ENCODE results near the gene CBR1.
"Not testable (repeated sequence)": the region's sequence is repeated elsewhere in the genome, so short reads cannot be mapped to it uniquely, and the experiment has no call there.

Gene CBR1

GRCh38 chr21:36048357-36048756 is 21.5 kb upstream of the CBR1 start:
- no peak for DNase-seq (ENCODE audit: low spot score)

GRCh38 chr21:36052860-36053714 is 16.7 kb upstream of the CBR1 start:
- DNase-seq (ENCODE audit: low spot score) = peak; percentile 7

- DNase-seq (ENCODE audit: low spot score) = no peak
These were observed 16.1 kb upstream of the CBR1 start for GRCh38 chr21:36053715-36054062.

- no peak for DNase-seq (ENCODE audit: low spot score)
These were observed 14.3 kb upstream of the CBR1 start for GRCh38 chr21:36055551-36055950.

GRCh38 chr21:36059823-36060158 is 10.0 kb upstream of the CBR1 start:
- DNase-seq (ENCODE audit: low spot score) = no peak

- peak; percentile 88 for DNase-seq (ENCODE audit: low spot score)
These were observed 9.5 kb upstream of the CBR1 start, which contains the start of gene SETD4 for GRCh38 chr21:36060159-36060921. SETD4 (minus strand) TSS chr21:36060526; CDS start chr21:36058888, 1,638 bp downstream.

- DNase-seq (ENCODE audit: low spot score) = no peak
These were observed 8.4 kb upstream of the CBR1 start for GRCh38 chr21:36061445-36061844.

- DNase-seq (ENCODE audit: low spot score) = no peak
These were observed 6.3 kb upstream of the CBR1 start for GRCh38 chr21:36063375-36064084.

GRCh38 chr21:36064085-36064460 is 5.8 kb upstream of the CBR1 start:
- DNase-seq (ENCODE audit: low spot score) = no peak

GRCh38 chr21:36065497-36066036 is 4.3 kb upstream of the CBR1 start:
- DNase-seq (ENCODE audit: low spot score) = no peak

- DNase-seq (ENCODE audit: low spot score) = no peak
These were observed 951 bp upstream of the CBR1 start for GRCh38 chr21:36068748-36069398.

GRCh38 chr21:36070999-36071398 is 1.2 kb downstream of the CBR1 start:
- no peak for DNase-seq (ENCODE audit: low spot score)

- DNase-seq (ENCODE audit: low spot score) = no peak
These were observed 2.8 kb downstream of the CBR1 start for GRCh38 chr21:36072453-36073162.

GRCh38 chr21:36073181-36073580 is 3.4 kb downstream of the CBR1 start:
- no peak for DNase-seq (ENCODE audit: low spot score)

GRCh38 chr21:36073911-36074310 is 4.1 kb downstream of the CBR1 start:
- DNase-seq (ENCODE audit: low spot score) = not testable (repeated sequence)

- no peak for DNase-seq (ENCODE audit: low spot score)
These were observed 5.3 kb downstream of the CBR1 start for GRCh38 chr21:36075171-36075570.

GRCh38 chr21:36075953-36076352 is 6.1 kb downstream of the CBR1 start:
- no peak for DNase-seq (ENCODE audit: low spot score)

GRCh38 chr21:36076878-36077655 is 7.2 kb downstream of the CBR1 start:
- DNase-seq (ENCODE audit: low spot score) = no peak

- DNase-seq (ENCODE audit: low spot score) = no peak
These were observed 7.9 kb downstream of the CBR1 start for GRCh38 chr21:36077758-36078157.

- peak; percentile 38 for DNase-seq (ENCODE audit: low spot score)
These were observed 9.3 kb downstream of the CBR1 start for GRCh38 chr21:36079010-36079649.

All from CD4-positive, alpha-beta T cell treated with Interleukin-6 at 100 ng/mL for 8 hours (primary cell).